UCSD-AML1 (cell line): ENCODE results near the gene OPN1MW3.
A peak's percentile ranks its signal among the peaks of the same experiment; 100 is the strongest.
"Not testable (repeated sequence)": the region's sequence is repeated elsewhere in the genome, so short reads cannot be mapped to it uniquely, and the experiment has no call there.

ENCODE experiments used
- DNase-seq: peaks from one replicate; lab custom pipeline; 2025; ENCODE audit not compliant: unreplicated experiment; lab: John Stamatoyannopoulos, UW

Gene OPN1MW3

DNA sequence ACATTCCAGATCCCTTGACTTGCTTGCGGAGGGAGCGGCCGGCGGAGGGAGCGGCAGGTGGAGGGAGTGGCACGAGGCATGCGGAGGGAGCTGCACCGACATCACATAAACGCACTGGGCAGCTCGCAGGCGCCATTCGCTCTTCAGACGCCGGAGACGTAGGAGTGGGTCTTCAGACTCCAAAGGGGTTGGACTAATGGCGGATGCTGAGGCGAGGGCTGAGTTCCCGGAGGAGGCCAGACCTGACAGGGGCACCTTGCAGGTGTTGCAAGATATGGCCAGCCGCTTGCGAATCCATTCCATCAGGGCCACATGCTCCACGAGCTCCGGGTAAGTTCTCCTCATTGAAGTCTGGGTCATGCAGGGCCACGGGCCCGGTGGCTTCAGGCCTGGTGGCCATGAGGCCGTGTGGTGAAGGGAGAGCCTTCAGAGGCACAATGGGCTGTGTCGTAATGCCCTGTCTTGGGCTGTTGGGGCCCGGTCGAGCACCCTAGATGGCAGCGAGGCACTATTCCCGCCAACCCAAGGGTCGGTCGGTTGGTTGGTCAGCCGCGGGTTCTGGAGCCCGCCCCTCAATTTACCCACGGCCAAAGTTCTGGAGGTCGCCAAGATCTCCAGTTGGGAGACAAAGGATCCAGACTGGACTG is 38.4 kb downstream of the OPN1MW3 start, which contains the start of gene TKTL1:
TKTL1 (plus strand) TSS at position 132 of the 647 bp plus-strand sequence; CDS start at position 197, 65 bp downstream.
- DNase-seq = no peak

DNA sequence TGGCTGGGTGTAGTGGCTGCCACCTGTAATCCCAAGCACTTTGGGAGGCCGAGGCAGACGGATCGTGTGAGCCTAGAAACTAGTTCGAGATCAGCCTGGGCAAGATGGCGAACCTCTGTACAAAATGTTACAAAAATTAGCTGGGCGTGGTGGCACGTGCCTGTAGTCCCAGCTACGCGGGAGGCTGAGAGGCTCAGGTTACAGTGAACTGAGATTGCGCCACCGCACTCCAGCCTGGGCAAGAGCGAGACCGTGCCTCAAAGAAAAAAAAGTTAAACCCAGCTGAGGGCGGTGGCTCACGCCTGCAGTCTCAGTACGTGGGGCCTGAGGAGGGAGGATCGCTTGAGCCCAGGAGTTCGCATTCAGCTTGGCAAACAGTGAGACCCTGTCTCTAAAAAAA is 39.3 kb downstream of the OPN1MW3 start:
- no peak for DNase-seq

DNA sequence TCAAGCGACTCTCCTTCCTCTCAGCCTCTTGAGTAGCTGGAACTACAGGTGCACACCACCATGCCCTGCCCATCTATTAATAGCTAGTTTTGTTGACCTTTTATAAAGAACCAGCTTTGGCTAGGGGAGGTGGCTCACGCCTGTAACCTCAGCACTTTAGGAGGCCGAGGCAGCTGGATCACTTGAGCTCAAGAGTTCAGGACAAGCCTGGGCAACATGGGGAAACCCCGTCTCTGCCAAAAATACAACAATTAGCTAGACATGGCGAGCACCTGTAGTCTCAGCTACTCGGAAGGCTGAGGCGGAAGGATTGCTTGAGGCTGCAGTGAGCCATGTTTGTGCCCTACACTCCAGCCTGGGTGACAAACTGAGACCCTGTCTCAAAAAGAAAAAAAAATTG is 40.9 kb downstream of the OPN1MW3 start:
- DNase-seq = no peak

DNA sequence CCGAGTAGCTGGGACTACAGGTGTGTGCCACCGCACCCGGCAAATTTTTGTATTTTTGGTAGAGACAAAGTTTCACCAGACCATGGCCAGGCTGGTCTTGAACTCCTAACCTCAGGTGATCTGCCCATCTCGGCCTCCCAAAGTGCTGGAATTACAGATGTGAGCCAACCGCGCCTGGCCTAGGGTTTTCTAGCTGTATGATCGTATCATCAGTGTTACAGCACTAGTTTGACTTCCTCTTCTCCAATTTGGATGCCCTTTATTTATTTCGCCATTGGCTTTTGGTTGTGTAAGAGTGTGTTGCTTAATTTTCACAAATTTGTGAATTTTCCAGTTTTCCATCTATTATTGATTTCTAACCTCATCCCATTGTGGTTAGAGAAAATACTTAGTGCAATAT is 43.4 kb downstream of the OPN1MW3 start:
- no peak for DNase-seq

DNA sequence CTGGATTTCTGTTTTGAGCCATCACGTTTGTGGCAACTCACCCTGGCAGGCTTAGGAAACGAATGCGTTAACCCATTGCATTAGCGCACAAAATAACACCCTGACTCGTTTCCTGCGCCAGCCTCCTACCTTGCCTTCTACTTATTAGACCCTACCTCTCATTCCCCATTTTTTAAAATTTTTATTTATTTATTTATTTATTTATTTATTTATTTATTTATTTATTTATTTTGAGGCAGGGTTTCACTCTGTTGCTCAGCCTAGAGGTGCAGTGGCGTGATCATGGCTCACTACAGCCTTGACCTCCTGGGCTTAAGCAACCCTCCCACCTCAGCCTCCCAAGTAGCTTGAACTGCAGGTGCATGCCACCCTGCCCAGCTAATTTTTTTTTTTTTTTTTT is 45.6 kb downstream of the OPN1MW3 start:
- DNase-seq = not testable (repeated sequence)

DNA sequence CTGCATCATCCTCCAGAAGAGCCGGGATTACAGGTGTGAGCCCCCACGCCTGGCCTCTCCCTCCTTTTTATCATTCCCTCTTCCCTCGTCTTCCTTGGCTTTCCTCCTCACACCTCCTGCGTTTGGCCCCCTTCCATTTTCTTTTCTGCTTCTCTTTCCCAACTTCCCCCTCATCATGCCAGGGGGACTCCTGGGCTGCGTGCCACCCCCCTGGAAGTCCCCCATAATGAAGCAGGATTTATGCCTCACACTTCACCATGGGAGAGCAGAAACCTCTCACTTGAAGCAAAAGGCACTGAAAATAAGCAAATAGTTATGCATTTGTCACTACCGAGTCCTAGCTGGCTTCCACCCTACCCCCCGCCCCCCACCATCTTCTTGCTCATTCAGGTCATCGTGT is 46.1 kb downstream of the OPN1MW3 start:
- DNase-seq = no peak

DNA sequence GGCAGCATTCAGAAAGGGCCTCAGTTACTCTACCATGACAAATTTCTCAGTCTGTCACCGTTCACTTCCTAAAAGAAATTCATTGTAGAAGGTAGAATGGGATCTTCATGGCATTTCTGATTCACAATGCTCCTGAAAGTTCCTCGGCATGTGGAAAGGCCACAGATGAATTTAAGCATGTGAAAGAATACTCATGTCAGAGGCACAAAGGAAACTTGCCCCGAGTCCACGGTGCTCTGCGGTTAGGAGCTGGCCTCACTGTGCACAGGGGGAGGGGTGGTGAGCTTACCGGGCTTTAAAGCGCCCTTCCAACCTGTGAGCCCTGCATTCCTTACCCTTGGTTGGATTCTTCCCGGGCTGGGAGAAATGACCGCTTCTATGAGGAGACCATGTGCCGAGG is 47.5 kb downstream of the OPN1MW3 start:
- DNase-seq = no peak

DNA sequence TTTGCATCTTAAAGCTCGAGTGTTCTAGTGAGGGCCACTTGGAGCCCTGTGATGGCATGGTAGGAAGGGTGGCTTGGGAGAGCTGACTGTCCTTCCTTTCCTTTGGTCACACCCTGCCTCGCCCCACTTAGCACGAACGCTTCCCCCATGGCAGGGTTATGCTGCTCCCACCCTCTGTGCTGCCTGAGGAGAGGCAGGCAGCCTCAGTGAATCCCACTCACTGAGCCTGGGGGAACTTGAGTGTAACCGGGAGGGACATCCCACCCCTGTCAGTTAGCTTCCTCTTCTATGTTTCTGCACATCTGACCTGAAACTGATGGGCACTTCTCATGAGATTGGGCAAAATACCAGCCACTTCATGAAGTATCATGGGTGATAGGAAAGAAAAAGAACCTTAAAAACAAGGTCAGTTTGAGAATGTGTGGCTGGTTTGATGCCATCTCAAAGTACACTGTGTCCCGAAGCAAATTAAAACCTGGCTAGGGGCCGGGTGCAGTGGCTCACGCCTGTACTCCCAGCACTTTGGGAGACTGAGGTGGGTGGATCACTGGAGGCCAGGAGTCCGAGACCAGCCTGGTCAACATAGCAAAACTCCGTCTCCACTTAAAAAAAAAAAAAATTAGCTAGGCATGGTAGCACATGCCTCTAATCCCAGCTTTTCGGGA is 48.3 kb downstream of the OPN1MW3 start:
- DNase-seq = no peak

DNA sequence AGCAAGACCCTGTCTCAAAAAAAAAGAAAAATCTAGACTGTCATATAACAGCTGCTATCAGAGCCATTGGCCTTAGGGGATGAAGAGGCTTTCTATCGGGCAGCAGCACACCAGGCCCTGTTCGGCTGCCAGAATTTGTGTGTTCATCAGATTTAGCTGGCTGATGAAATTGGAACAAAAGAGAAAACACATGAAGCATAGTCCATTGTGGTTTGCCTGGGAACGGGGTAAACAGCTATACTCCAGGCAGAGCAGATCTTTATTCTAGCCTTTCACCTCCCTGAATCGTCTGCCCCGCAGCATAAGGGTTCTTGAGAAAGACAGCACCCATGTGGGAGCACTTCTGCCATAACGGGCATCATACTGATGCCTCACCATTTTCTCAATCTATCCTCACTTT is 49.8 kb downstream of the OPN1MW3 start:
- DNase-seq = no peak

DNA sequence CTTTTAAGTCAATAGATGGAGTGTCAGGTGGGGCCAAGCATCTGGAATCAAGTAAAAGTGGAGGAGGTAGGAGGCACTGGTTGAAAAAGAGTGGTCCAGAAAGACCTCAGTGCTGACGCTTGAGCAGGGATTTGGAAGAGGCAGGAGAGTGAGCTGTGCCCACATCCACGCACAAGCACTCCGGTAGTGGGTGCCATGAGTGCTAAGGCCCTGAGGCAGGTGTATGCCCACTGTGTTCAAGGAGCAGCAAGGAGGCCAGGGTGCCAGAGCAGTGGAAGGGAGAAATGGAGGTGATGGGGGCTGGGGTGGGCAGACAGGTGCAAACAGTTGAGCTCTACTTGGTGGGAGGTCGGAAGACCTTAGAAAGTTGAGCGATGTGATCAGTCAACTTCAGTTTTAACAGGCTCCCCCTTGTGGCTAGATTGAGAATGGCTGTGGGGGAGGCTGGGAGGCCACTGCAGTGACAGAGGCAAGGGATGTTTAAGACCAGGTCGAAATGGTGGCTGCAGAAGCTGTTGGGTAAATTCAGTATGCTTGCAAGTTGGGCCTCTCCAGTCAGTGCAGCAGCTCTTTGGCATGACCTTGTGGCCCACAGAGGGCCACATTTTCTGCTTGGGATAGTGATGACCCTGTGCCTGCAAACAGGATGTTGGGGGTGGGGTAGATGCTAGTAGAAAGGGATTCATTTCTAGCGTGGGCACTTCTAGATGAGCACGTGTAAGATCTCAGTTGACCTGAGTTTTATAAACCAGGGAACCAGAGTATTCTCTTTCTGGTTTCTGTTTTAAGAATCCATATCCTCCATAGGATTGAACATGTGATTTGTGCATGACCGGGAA is 50.9 kb downstream of the OPN1MW3 start:
- DNase-seq = peak; percentile 64

DNA sequence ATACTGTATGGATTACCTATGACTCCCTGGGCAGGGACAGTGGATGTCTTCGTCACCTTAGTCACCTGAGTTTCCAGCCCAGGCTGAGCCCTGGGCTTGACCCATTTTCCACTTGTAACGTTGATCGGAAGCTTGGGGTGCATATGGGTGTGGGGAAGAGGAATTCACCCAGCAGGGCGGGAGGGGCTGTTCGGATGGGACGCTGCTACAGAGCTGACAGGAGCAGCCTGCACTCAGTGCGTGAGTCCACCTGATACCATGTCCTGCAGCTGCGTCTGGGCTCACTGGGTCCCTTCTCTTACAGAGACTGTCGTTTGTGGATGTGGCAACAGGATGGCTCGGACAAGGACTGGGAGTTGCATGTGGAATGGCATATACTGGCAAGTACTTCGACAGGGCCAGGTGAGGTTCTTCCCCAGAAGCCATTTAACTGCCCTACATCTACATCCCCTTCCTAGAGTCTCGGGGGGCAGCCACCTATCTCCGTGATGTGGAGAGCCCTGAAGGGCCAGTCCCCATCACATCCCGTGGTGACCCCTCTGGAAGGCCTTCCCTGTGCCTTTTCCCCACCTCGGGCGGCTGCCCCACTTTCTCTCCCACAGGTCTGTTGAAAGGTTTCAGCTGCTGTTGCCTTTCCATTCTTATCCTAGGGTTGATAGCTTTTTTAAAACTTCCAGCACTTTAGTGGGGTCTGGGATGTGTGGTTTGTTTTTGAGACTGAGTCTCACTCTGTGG is 51.8 kb downstream of the OPN1MW3 start:
- DNase-seq = no peak

DNA sequence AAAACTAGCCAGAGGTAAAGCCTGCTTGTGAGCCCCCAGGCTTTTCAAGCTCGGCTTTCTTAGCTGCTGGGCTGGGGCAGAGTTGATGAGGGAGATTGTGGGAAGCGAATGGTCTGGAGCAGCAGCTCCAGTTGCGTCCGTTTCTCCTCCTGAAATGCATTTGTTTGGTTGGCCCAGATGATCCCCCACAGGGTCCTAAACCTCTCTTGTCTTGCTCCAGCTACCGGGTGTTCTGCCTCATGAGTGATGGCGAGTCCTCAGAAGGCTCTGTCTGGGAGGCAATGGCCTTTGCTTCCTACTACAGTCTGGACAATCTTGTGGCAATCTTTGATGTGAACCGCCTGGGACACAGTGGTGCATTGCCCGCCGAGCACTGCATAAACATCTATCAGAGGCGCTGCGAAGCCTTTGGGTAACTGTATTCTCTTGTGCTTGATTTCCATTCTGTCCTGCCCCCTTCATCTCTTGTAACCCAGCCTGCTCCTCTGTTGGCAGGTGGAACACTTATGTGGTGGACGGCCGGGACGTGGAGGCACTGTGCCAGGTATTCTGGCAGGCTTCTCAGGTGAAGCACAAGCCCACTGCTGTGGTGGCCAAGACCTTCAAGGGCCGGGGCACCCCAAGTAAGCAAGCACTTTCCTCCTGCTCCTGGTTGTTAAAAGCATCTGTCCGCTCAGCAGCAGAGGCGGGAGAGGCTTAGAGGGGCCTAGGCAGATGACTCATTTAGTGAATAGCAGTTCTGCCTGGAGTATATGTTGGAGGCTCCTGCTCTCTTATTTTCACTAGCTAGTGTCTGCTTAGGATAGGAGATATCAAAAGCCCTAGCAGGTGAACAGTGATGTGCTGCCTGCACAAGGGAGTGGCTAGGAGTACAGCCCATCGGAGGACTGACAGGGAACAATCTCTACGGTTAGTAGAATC is 53.5 kb downstream of the OPN1MW3 start:
- no peak for DNase-seq

DNA sequence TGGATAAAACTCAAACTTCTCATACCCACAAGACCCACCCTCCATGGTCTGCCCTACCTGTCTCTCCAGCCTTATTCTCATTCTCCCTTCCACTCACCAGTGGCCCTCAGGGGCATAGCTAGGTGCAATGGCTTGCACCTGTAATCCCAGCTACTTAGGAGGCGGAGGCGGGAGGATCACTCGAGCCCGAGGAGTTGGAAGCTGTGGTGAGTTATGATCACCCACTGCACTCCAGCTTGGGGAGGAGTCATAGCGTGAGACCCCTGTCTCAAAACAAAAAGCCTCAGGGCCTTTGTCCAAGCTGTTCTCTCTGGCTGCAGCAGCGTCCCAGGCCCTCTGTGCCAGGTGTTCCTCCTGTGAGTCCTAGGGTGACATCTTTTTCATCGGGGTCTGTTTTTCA is 54.7 kb downstream of the OPN1MW3 start:
- DNase-seq = no peak

DNA sequence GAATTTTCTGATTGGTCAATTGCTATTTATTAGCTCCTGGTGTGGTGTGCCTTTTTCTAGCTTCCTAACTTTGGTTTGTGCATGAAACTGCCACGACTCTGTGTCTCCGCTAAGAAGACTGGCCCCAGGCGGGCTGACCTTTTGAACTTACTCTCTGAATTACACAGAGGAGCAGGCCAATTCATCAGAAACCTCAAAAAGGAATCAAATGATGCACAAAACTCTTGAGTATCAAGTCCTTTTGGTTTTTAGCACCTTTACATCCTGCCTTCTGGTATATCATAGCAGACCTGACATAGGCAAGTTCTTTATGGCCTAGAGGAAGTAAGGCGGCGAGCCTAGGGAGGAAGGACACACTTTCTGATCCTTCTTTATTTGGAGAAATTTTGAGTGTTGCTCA is 55.8 kb downstream of the OPN1MW3 start:
- DNase-seq = no peak

DNA sequence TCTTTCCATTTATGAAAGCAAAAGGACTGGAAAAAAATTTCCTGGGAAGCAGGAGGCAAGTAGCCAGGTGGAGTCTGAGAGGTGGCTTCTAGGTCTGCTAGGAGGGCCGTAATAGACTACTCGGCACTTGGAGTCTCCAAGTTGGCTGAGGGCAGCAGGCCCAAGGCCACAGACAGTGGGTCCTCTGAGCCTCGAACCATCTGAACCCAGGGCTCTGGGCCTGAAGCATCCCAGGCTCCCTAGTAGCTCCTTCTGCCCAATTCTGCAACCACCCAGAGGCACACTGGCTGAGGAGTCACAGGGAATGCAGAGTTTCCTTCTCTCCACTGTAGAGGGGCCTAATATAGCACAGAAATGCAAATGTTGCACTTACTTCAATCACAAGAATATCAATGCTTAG is 58.0 kb downstream of the OPN1MW3 start:
- no peak for DNase-seq

DNA sequence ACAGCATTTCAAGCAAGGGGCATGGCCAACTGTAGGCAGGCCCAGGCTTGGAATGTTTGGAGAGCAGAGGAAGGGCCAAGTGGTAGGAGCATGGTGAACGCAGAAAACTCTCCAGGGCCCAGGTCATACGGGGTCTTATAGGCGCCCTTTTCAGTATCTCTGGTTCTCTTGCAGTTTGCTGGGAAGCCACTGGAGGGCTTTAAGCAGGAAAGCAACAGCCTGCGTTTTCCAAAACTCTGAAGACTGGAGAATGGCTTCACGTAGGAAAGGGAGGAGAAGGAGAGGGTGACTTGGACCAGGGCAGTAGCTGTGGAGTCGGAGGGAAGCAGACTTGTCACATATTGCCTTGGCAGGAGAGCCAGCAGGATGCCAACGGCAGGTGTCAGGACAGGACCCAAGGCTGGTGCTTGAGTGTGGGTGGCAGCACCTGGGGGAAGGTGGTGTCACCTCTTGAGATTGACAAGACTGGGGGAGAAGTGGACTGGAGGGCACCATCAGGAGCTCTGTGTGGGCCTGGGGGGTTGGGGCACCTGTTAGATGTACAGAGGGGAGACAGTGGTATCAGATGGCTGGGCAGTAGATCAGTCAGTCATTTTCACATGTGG is 60.1 kb downstream of the OPN1MW3 start:
- no peak for DNase-seq

DNA sequence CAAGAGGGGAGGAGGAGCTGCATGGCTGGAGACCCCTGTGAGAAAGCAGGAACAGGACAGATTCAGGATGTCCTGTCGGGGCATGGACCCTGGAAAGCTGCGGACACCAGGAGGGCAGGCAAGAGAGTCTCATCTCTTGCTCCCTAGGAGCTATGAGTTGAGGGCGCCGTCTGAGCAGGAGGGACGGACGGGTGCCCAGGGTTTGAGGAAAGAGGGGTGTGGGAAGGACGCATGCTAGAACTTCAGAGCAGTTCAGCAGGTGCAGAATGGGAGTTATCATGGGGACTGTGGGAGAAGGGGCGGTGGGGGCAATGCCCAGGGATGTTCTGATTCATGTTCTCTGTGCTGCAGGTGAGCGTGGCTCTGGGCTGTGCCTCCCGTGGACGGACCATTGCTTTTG is 63.0 kb downstream of the OPN1MW3 start:
- DNase-seq = no peak
